GM12874 (cell line): ENCODE measurements around the gene ABCD1.

Experiments
- TF ChIP-seq, protein P1 (sequence below): IDR thresholded peaks from 2 replicates; pipeline ENCODE4 v1.5.1; 2011; ENCODE audit warnings: low read depth, mild to moderate bottlenecking, control low read depth, low read length, moderate library complexity; ENCODE audit not compliant: insufficient read depth

ABCD1 gene

DNA sequence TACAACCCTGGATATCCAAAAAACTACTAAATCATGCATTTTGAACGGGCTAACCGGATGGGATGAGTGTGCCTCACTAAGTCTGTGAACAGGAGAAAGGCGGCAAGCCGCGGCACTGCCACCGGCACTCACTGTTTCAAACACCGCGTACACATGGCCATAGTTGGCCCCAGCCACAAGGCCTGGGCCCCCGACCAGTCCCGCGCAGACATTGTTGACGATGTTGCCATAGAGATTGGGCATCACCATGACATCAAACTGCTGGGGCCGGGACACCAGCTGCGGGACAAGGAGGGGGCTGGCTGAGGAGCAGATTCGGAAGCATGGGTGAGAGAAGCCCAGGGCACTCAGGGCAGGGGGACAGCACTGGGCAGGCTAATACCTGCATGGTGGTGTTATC is 62.0 kb downstream of the ABCD1 start:
- TF ChIP-seq, protein P1, sequence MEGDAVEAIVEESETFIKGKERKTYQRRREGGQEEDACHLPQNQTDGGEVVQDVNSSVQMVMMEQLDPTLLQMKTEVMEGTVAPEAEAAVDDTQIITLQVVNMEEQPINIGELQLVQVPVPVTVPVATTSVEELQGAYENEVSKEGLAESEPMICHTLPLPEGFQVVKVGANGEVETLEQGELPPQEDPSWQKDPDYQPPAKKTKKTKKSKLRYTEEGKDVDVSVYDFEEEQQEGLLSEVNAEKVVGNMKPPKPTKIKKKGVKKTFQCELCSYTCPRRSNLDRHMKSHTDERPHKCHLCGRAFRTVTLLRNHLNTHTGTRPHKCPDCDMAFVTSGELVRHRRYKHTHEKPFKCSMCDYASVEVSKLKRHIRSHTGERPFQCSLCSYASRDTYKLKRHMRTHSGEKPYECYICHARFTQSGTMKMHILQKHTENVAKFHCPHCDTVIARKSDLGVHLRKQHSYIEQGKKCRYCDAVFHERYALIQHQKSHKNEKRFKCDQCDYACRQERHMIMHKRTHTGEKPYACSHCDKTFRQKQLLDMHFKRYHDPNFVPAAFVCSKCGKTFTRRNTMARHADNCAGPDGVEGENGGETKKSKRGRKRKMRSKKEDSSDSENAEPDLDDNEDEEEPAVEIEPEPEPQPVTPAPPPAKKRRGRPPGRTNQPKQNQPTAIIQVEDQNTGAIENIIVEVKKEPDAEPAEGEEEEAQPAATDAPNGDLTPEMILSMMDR = no peak

DNA sequence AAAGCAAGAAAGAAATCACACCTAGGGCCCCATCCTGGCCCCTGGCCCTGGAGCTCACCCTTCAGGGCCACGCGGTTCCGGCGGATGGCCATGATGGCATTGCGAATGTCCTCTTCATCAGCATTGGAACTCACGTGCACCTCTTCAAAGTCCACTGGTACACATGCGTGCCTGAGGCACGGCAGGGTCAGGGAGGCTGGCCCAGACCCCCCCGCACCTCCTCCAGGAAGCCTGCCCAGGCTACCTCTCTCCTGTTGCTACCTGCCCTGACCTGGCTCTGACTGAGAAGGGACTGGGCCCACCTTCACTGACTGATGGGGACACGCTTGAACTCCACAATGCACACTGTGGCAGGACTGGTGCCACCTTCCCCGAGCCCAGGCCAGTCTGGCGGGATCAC is 65.0 kb downstream of the ABCD1 start:
- TF ChIP-seq, protein P1 = no peak

DNA sequence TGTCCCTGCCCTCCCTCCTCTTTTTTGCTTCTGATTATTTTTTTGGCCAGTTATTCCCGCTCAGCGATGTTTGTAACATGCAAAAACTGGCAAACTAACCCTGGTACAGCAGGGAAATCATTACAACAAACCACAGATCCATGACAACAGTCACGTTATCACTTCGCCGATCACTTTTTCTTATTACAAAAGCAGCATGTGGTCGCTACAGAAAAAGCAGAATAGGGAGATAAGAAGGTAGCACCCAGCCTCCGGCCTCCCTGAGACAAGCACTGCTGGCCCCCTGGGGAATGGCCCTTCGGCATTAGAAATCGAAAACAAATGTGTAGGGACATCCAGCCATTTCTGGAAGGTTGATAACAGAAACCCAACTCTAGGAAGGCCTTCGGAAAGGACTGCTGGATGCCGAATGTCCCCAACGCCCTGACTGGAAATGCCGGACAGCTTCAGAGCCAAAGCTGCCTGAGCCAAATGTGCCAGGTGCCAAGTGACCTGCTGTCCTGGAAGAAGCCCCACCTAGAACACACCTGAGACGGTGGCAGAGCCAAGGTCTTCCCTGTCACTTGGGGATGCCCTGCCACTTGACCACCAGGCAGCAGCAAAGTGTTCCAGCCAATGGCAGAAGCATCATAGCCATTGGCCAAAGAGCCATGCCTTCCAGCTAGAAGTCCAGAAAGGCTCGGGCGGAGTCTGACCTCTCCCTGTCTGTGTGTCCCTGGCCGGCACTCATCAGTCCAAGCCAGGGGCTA is 66.6 kb downstream of the ABCD1 start:
- TF ChIP-seq, protein P1 = no peak

DNA sequence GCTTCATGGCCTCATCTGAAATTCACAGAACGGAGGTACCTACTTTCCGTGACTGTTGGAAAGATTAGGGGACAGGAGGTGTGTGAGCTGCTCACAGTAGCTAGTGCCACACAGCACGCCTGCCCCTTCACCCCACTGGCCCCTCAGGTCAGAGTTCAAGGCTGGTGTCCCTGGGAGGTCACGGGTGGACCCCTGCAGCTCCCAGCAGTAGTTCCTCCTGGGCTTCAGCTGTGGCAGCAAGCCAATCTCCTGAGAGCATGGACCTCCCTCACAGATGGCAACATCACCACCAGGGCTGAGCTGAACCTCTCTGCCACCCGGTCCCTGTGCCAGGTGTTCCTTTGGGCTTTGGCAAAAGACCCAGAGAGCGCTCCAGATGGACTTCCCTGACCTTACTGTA is 67.7 kb downstream of the ABCD1 start:
- TF ChIP-seq, protein P1 = no peak

DNA sequence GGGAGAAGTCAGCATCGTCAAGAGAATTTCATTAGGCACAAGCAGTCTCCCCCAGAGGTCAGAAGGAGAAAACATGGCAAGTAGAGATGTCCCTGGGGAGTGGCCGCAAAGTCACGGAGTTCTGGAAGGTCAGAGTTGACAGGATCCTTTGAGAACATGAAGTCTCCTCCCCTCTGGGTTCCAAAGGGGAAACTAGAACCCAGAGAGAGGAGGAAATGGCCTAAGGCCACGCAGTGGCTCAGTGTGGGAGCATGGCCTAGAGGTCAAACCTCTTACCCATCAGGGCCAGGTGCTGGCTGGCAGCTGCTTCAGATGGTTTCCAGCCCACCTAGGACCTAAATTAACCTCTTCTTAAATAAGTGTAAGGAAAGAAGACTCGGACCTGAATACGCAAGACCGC is 68.6 kb downstream of the ABCD1 start:
- TF ChIP-seq, protein P1 = no peak
